HG02973 (cell line): Measurements from ENCODE around the gene OST4.

Experiments
- ATAC-seq: cut with Tn5 transposase; IDR thresholded peaks from one replicate; pipeline ENCODE4 v1.9.1; 2021; ENCODE audit warnings: moderate library complexity; ENCODE audit not compliant: unreplicated experiment

Gene OST4

GRCh38 chr2:27027211-27027651, 44.2 kb downstream of the OST4 start:
- ATAC-seq: no peak

- no peak for ATAC-seq
Observed at GRCh38 chr2:27025861-27026851, 45.3 kb downstream of the OST4 start.

GRCh38 chr2:27025281-27025800, 46.1 kb downstream of the OST4 start:
- no peak for ATAC-seq

DNA sequence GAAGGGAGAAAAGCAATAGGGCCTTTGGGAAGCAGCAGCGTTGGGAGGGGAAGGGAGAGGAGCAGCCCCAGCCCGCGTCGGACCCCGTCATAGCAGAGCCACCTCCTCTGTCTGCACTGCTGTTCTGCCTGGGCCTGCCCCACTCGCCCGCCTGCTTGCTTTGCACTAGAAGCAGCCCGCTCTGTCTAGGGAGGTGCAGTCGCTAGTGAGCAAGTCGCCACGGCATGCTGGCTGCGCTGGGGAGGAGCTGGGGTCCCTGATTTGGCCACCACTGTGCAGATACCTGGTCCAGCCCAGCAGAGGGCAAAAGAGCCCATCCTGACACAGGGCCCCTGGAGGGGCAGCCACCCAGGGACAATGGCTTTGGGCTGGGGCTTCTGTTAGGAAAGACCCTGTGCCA, 46.6 kb downstream of the OST4 start:
- no peak for ATAC-seq

DNA sequence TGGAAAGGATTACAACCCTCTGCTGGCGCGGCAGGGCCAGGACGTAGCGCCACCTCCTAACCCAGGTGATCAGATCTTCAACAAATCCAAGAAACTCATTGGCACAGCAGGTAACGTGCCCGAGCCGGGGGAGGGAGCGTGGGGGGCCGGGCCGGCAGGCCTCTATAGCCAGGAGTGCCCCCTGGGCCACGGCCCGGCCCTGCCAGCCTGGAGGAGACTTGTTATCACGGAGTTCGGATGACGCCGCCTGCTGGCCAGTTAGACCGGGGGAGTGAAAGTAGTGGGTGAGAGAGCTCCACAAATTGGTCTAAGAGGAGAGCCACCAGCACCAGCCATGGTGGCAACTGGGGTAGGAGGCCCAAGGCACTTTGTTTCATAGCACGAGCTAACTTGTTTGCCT, 47.3 kb downstream of the OST4 start:
- no peak for ATAC-seq

GRCh38 chr2:27023740-27024139, 47.7 kb downstream of the OST4 start:
- no peak for ATAC-seq

DNA sequence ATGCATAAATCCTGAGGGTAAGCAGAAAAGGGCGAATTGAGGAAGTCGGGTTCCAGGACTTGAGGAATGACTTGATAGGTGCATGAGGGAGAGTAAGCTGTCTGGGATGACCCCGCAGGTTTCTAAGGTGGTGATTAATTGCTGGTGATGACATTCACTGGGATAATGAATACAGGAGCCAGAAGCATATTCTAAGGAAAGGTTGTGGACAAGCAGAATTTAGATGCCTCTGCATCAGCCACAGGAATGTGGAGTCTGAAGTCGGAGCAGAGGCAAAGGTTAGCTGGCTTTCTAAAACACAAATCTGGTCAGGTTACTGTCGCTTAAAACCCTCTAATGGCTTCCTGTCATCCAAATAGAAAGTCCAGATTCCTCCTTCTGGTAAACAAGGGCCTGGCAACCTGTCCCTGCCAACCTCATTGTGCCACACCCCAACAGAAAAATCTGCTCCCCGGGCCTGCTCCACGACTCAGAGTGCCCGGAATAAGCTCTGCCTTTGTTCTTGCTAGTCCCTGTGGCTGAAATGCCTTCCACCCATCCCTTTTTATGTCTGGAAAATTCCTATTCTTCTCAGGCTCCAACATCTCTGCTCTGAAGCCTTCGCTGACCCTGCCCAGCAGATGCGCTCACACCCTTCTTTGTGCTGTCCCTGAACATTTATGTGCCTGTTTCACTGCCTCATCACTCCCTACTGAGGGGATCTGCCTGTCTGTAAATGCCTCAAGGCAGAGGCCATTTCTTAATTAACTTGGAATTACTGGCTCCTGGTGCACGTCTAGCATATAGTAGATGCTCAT, 50.0 kb downstream of the OST4 start:
- ATAC-seq: no peak
